HEK293T (cell line): Measurements from ENCODE around the gene GEMIN4.
"Not testable (repeated sequence)": the region's sequence is repeated elsewhere in the genome, so short reads cannot be mapped to it uniquely, and the experiment has no call there.

Experiments
- CTCF ChIA-PET: fragments of 350-600 bp; formaldehyde crosslinking; extraction: SDS; loops from one replicate; lab custom pipeline; 2021; ENCODE audit warnings: antibody characterized with exemption, inconsistent platforms; lab: Yijun Ruan, JAX
- POLR2A ChIA-PET: fragments of 350-600 bp; formaldehyde crosslinking; extraction: SDS; loops from one replicate; lab custom pipeline; 2020; ENCODE audit warnings: antibody characterized with exemption, inconsistent platforms; lab: Yijun Ruan, JAX
- DNase-seq: peaks from one replicate; pipeline ENCODE4 v3.0.0; 2012; ENCODE audit warnings: mixed read lengths; ENCODE audit errors: extremely low spot score
- ARNT ChIP-seq: fragments of 450-650 bp; IDR thresholded peaks from 2 replicates; pipeline ENCODE4 v1.6.1; 2017; ENCODE audit warnings: mild to moderate bottlenecking
- BHLHE40 ChIP-seq: fragments of 450-650 bp; IDR thresholded peaks from 2 replicates; pipeline ENCODE4 v1.6.1; 2016; ENCODE audit warnings: mild to moderate bottlenecking, moderate library complexity, borderline replicate concordance
- CTBP1 ChIP-seq: fragments of 450-650 bp; IDR thresholded peaks from 2 replicates; pipeline ENCODE4 v1.6.1; 2016; ENCODE audit warnings: borderline replicate concordance
- ELF4 ChIP-seq: fragments of 450-650 bp; IDR thresholded peaks from 2 replicates; pipeline ENCODE4 v1.6.1; 2017; ENCODE audit warnings: antibody characterized with exemption
- FOXA1 ChIP-seq: fragments of 450-650 bp; IDR thresholded peaks from 2 replicates; pipeline ENCODE4 v1.6.1; 2016; ENCODE audit warnings: mild to moderate bottlenecking
- FOXK2 ChIP-seq: fragments of 450-650 bp; IDR thresholded peaks from 2 replicates; pipeline ENCODE4 v1.6.1; 2016; ENCODE audit warnings: mild to moderate bottlenecking
- FOXM1 ChIP-seq: fragments of 450-650 bp; IDR thresholded peaks from 2 replicates; pipeline ENCODE4 v1.6.1; 2017; ENCODE audit warnings: mild to moderate bottlenecking, borderline replicate concordance
- HDGF ChIP-seq: fragments of 450-650 bp; IDR thresholded peaks from 2 replicates; pipeline ENCODE4 v1.6.1; 2017; ENCODE audit warnings: antibody characterized with exemption, borderline replicate concordance
- L3MBTL2 ChIP-seq: fragments of 450-650 bp; conservative IDR thresholded peaks from 2 replicates; pipeline ENCODE4 v1.6.1; 2016; ENCODE audit warnings: mild to moderate bottlenecking
- LEF1 ChIP-seq: fragments of 450-650 bp; IDR thresholded peaks from 2 replicates; pipeline ENCODE4 v1.6.1; 2017; ENCODE audit warnings: mild to moderate bottlenecking, borderline replicate concordance
- NFRKB ChIP-seq: fragments of 450-650 bp; IDR thresholded peaks from 2 replicates; pipeline ENCODE4 v1.6.1; 2016; ENCODE audit warnings: mild to moderate bottlenecking, moderate library complexity
- SP1 ChIP-seq: fragments of 450-650 bp; IDR thresholded peaks from 2 replicates; pipeline ENCODE4 v1.6.1; 2017
- SUZ12 ChIP-seq: fragments of 450-650 bp; IDR thresholded peaks from 2 replicates; pipeline ENCODE4 v1.6.1; 2016; ENCODE audit warnings: mild to moderate bottlenecking
- TARDBP ChIP-seq: fragments of 450-650 bp; IDR thresholded peaks from 2 replicates; pipeline ENCODE4 v1.6.1; 2016
- ZNF384 ChIP-seq: fragments of 450-650 bp; IDR thresholded peaks from 2 replicates; pipeline ENCODE4 v1.6.1; 2016
- TF ChIP-seq, protein P1 (sequence below): fragments of 450-650 bp; IDR thresholded peaks from 2 replicates; pipeline ENCODE4 v1.6.1; 2016

The GEMIN4 gene

DNA sequence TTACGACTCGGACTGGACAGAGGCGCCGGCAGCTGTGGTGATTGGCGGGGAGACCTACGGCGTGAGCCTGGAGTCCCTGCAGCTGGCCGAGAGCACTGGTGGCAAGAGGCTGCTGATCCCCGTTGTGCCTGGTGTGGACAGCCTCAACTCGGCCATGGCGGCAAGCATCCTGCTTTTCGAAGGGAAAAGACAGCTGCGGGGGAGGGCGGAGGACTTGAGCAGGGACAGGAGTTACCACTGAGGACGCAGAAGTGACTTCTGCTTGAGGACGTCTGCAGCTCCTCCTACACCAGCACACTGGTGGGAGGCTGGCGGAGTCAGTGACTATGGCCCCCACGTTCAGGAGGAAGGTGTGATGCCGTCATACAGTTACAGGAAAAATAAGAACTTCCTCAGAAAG lies 39.8 kb upstream of the GEMIN4 start:
- no peak for DNase-seq
- CTCF ChIA-PET = interaction anchor here (0.6 kb wide), 1 partner anchor 189 kb away, joined by 3 read pairs; no protein-coding TSS in a partner anchor
- TF ChIP-seq ZNF384 (no peak), FOXK2 (no peak), FOXM1 (no peak), FOXA1 (no peak), BHLHE40 (no peak), LEF1 (no peak)
- POLR2A ChIA-PET = interaction anchor here (1.4 to 1.7 kb wide), 2 partner anchors 10 to 205 kb away, joined by 4 to 8 read pairs; partner anchors contain the start of genes GLOD4, MRM3 and TIMM22

DNA sequence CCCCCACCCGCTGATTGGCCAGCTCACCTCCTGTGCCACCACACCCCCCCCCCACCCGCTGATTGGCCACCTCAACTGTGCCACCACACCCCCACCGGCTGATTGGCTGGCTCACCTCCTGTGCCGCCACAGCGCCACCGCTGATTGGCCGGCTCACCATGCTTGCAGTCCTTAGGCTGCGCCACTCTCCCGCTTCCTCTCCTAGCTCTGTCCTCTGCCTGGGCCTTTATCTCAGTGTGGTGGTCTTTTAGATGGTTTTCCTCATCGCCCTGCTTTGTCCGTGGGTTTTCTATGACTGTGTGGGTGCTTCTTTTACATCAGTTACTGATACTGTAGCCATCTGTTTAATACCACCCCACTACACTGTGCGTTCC lies 38.8 kb upstream of the GEMIN4 start:
- CTCF ChIA-PET = not testable (repeated sequence)
- POLR2A ChIA-PET = interaction anchor here (0.7 to 1.7 kb wide), 2 partner anchors 9 to 236 kb away, joined by 3 to 8 read pairs; partner anchors contain the start of genes GLOD4 and MRM3

DNA sequence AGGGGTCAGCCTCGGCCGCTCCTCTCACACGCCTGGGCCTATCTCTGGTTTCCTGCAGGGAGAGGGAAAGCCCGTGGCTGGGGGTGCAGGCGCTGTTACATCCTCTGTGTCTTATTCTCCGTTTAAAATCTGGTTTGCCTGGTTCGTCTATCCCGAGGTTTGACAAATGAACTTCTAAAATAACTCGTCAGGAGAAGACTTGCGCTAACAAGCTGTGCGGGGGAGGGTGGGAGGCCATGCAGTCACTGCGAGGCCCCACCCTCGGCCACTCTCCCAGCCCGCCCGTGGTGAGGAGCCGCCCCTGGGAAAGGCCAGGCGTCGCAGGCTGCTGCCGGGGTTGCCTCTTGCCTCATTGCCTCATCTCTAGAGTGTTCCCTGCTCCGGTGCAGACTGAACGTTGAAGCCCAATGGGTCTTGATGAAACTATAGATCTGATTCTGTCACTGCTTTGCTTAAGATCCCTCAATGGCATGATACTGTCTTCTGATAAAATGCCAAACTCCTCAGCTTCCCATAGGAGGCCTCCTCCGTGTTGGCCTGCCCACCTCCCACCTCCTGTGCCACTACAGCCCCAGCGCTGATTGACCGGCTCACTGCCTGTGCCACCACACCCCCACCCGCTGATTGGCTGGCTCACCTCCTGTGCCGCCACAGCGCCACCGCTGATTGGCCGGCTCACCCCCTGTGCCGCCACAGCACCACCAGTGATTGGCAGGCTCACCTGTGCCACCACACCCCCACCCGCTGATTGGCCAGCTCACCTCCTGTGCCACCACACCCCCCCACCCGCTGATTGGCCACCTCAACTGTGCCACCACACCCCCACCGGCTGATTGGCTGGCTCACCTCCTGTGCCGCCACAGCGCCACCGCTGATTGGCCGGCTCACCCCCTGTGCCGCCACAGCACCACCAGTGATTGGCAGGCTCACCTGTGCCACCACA lies 38.1 kb upstream of the GEMIN4 start:
- POLR2A ChIA-PET = interaction anchor here (0.7 kb wide), 1 partner anchor 236 kb away, joined by 3 read pairs; no protein-coding TSS in a partner anchor
- DNase-seq, CTCF ChIA-PET: not testable (repeated sequence)

More for the DNA sequence above, 38.8 kb upstream of the GEMIN4 start:
- DNase-seq = not testable (repeated sequence)

DNA sequence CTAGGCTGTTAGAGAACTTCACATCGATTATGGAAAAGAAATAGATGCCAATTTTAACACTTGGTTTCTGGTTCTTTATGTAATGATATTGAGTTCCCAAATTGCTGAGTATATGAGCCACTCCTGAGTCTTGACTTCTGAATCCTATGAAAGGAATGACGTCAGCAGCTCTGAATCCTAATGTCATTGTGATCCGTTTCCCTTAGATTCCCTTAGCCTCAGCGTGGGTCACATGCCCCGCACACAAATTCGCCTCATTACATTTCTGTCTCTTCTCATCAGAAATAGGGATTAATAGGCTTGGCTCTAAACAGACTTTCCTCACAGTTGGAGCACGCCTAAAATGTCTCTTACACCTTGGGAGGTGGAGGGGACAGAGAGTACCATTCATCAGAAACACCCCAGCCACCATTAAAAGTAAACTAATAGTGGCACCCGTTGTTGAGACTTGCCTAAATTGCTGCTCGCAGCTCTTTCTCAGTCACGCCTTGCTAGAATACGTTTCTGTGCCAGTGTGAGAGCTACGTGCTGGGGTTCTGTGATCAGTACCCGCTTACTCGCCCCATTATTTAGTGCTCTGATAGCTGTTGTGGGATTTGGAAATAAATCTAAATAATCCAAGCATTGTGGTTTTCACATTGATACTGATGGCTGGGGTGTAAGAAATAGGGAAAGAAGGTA lies 37.2 kb upstream of the GEMIN4 start:
- ChIA-PET CTCF (no interaction called here), POLR2A (no interaction called here)
- TF ChIP-seq SP1 (no peak), ELF4 (no peak), NFRKB (no peak), BHLHE40 (no peak), TARDBP (no peak), ZNF384 (no peak), HDGF (no peak), CTBP1 (no peak), FOXA1 (no peak), ARNT (no peak), SUZ12 (no peak)
- TF ChIP-seq, protein P1, sequence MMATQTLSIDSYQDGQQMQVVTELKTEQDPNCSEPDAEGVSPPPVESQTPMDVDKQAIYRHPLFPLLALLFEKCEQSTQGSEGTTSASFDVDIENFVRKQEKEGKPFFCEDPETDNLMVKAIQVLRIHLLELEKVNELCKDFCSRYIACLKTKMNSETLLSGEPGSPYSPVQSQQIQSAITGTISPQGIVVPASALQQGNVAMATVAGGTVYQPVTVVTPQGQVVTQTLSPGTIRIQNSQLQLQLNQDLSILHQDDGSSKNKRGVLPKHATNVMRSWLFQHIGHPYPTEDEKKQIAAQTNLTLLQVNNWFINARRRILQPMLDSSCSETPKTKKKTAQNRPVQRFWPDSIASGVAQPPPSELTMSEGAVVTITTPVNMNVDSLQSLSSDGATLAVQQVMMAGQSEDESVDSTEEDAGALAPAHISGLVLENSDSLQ = no peak
- DNase-seq = no peak

DNA sequence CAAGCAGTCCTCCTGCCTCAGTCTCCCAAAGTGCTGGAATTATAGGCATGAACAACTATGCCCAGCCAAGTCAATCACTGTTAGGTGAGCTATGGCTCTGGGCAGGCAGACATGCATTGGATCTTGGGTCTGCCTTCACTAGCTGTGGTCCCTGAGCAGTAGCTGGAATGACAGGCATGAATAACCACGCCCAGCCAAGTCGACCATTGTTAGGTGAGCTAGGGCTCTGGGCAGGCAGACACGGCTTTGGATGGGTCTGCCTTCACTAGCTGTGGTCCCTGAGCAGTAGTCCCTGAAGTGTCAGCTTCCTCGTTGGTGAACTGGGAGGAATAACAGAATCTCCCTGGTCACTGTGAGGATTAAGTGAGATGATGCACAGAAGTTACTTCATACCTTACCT lies 36.5 kb upstream of the GEMIN4 start:
- TF ChIP-seq HDGF (no peak), L3MBTL2 (no peak), SUZ12 (no peak), ELF4 (no peak), TARDBP (no peak), SP1 (no peak)
- ChIA-PET POLR2A (no interaction called here), CTCF (no interaction called here)

DNA sequence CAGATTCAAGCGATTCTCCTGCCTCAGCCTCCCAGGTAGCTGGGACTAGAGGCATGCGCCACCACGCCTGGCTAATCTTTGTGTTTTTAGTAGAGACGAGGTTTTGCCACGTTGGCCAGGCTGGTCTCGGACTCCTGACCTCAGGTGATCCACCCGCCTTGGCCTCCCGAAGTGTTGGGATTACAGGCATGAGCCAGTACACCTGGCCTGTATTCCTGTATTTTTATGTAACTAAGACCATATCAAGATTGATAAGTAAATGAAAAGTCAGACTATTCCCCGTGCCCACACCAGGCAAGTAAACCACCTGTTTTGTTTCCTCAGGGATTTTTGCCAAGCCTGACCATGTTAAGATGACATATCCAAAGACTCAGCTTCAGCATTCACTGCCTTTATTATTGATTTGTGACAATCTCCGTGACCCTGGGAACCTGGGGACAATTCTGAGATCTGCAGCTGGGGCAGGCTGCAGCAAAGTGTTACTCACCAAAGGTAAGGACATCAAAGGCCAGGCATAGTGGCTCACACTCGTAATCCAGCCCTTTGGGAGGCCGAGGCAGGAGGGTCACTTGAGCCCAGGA lies 35.7 kb upstream of the GEMIN4 start:
- POLR2A ChIA-PET = no interaction called here

More for the DNA sequence above, 36.5 kb upstream of the GEMIN4 start:
- no peak for DNase-seq

DNA sequence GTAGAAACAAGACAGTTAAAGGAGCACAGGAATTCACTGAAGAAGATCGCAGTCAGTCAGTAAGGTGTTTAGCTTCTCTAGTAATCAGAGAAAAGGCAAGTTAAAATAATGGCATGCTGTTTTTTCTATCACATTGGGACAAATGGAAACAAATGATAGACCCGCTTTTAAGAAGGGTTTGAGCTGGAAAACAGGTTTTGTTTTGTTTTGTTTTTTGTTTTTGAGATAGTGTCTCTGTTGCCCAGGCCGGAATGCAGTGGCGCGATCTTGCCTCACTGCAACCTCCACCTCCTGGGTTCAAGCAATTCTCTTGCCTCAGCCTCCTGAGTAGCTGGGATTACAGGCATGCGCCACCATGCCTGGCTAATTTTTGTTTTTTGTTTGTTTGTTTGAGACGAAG lies 33.8 kb upstream of the GEMIN4 start:
- CTCF ChIA-PET, DNase-seq, POLR2A ChIA-PET: not testable (repeated sequence)

More for the DNA sequence above, 35.7 kb upstream of the GEMIN4 start:
- no peak for TF ChIP-seq ZNF384
- TF ChIP-seq CTBP1 = no peak
- no peak for TF ChIP-seq FOXM1
- no peak for TF ChIP-seq L3MBTL2
- TF ChIP-seq, protein P1 = no peak
- TF ChIP-seq ARNT = no peak
- no peak for TF ChIP-seq TARDBP
- no peak for TF ChIP-seq FOXK2
- TF ChIP-seq BHLHE40 = no peak
- TF ChIP-seq FOXA1 = no peak
- TF ChIP-seq LEF1 = no peak
- TF ChIP-seq NFRKB = no peak
- no peak for TF ChIP-seq SUZ12
- TF ChIP-seq HDGF = no peak
- no peak for TF ChIP-seq SP1
- no peak for TF ChIP-seq ELF4
- CTCF ChIA-PET = no interaction called here
- DNase-seq = no peak
